Measurements from ENCODE around the gene ALOX5AP. TPM values are rescaled to one million over a fixed set of nuclear protein-coding genes. Genes with fewer than 3 reads are reported as not detected.

Gene ALOX5AP
- total RNA-seq, 1 donor from 2014 or later: not detected

GRCh38 chr13:30710442-30710841 is 24.9 kb upstream of the ALOX5AP start:
- Histone ChIP-seq H3K36me3 (no peaks in the 10 kb centered on the region), H3K4me2 (no peak overlapping the region), H3K4me3 (no peak overlapping the region), H3K79me2 (ENCODE audit: low read depth) (no peaks in the 10 kb centered on the region), H3K9ac (no peak overlapping the region), H3K4me1 (no peaks in the 10 kb centered on the region), H3K9me3 (ENCODE audit: low read depth) (no peaks in the 10 kb centered on the region), H3K27ac (no peak overlapping the region), H4K20me1 (ENCODE audit: low read depth) (no peaks in the 10 kb centered on the region), H3K27me3 (no peaks in the 10 kb centered on the region), H3F3A (ENCODE audit: low read depth) (no peaks in the 10 kb centered on the region), H2AFZ (replicated peaks) (no peak overlapping the region)
- H3K27ac Mint-ChIP-seq: no peak overlapping the region
- H3K36me3 Mint-ChIP-seq: no peaks in the 10 kb centered on the region
- no peaks in the 10 kb centered on the region for H3K9me3 Mint-ChIP-seq
- TF ChIP-seq EZH2phosphoT487 (IDR thresholded peaks at IDR 0.05) (no peak), CTCF (IDR thresholded peaks at IDR 0.05) (no peak), EZH2 (IDR thresholded peaks at IDR 0.05) (no peak)
- H3K27me3 Mint-ChIP-seq (ENCODE audit: insufficient read depth, low read depth): peaks cover 5% of the 10 kb centered on the region
- H3K4me1 Mint-ChIP-seq: peaks cover 10% of the 10 kb centered on the region
- no peak for DNase-seq (ENCODE audit: low spot score)
- H3K4me3 Mint-ChIP-seq: no peak overlapping the region

DNA sequence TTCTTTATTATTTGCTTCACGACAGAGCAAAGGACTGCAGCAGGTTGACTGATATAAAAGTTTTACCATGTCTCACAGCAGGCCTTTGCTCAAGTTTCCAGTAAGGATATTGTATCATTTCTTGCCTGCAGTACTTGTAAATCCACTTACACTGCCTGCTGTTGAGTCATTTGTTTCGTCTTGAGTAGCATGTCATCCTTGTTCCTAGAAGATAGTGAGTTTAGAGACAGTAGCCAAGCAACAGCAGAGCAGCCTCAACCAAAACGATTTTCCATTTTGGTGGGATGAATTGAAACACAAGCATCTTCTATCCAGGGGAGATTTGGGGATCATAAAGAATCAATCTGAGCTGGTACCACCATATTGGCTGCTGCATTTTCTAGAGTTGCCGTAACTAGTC is 24.0 kb upstream of the ALOX5AP start:
- H3K4me1 Mint-ChIP-seq: peaks cover 10% of the 10 kb centered on the region
- Histone ChIP-seq H3K9ac (no peak overlapping the region), H3K27ac (no peak overlapping the region), H3K79me2 (ENCODE audit: low read depth) (no peaks in the 10 kb centered on the region), H3K27me3 (no peaks in the 10 kb centered on the region), H3K4me3 (no peak overlapping the region), H3K9me3 (ENCODE audit: low read depth) (no peaks in the 10 kb centered on the region), H3K36me3 (no peaks in the 10 kb centered on the region), H3F3A (ENCODE audit: low read depth) (no peaks in the 10 kb centered on the region), H3K4me1 (no peaks in the 10 kb centered on the region), H3K4me2 (no peak overlapping the region), H4K20me1 (ENCODE audit: low read depth) (no peaks in the 10 kb centered on the region), H2AFZ (replicated peaks) (no peak overlapping the region)
- H3K9me3 Mint-ChIP-seq: no peaks in the 10 kb centered on the region
- peaks cover 5% of the 10 kb centered on the region for H3K27me3 Mint-ChIP-seq (ENCODE audit: insufficient read depth, low read depth)
- H3K4me3 Mint-ChIP-seq: no peak overlapping the region
- TF ChIP-seq EZH2phosphoT487 (IDR thresholded peaks at IDR 0.05) (no peak), CTCF (IDR thresholded peaks at IDR 0.05) (no peak), EZH2 (IDR thresholded peaks at IDR 0.05) (no peak)
- no peak overlapping the region for H3K27ac Mint-ChIP-seq
- no peak for DNase-seq (ENCODE audit: low spot score)
- H3K36me3 Mint-ChIP-seq: no peaks in the 10 kb centered on the region

DNA sequence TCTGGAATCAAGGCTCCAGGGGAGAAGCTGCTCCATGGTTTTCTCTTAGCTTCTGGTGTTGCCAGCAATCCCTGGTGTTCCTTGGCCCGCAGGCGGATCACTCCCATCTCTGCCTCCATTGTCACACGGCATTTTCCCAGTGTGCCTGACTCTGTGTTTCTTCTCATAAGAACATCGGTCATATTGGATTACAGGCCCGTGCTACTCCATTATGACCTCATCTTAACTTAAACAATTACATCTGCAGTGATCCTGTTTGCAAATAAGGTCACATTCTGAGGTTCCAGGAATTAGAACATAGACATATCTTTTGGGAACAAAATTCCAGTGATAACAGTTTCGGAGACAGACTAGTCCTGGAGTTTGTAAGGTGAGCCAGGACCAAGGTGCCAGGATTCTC is 23.5 kb upstream of the ALOX5AP start:
- H3K27me3 ChIP-seq: no peaks in the 10 kb centered on the region
- no peak for DNase-seq (ENCODE audit: low spot score)
- no peaks in the 10 kb centered on the region for H3K79me2 ChIP-seq (ENCODE audit: low read depth)
- no peak overlapping the region for H2AFZ ChIP-seq (replicated peaks)
- H3K9me3 Mint-ChIP-seq: no peaks in the 10 kb centered on the region
- H3K27ac Mint-ChIP-seq: no peak overlapping the region
- H3F3A ChIP-seq (ENCODE audit: low read depth): no peaks in the 10 kb centered on the region
- H4K20me1 ChIP-seq (ENCODE audit: low read depth): no peaks in the 10 kb centered on the region
- no peak overlapping the region for H3K4me2 ChIP-seq
- H3K9me3 ChIP-seq (ENCODE audit: low read depth): no peaks in the 10 kb centered on the region
- H3K4me1 Mint-ChIP-seq: peaks cover 10% of the 10 kb centered on the region
- no peak for TF ChIP-seq EZH2phosphoT487 (IDR thresholded peaks at IDR 0.05)
- no peak for TF ChIP-seq EZH2 (IDR thresholded peaks at IDR 0.05)
- no peak for TF ChIP-seq CTCF (IDR thresholded peaks at IDR 0.05)
- H3K27me3 Mint-ChIP-seq (ENCODE audit: insufficient read depth, low read depth): peaks cover 5% of the 10 kb centered on the region
- no peaks in the 10 kb centered on the region for H3K36me3 Mint-ChIP-seq
- no peaks in the 10 kb centered on the region for H3K4me1 ChIP-seq
- no peak overlapping the region for H3K9ac ChIP-seq
- no peak overlapping the region for H3K4me3 Mint-ChIP-seq
- H3K36me3 ChIP-seq: no peaks in the 10 kb centered on the region
- H3K4me3 ChIP-seq: no peak overlapping the region
- H3K27ac ChIP-seq: no peak overlapping the region
